ENCODE measurements around the gene CAV1.

The CAV1 gene

DNA sequence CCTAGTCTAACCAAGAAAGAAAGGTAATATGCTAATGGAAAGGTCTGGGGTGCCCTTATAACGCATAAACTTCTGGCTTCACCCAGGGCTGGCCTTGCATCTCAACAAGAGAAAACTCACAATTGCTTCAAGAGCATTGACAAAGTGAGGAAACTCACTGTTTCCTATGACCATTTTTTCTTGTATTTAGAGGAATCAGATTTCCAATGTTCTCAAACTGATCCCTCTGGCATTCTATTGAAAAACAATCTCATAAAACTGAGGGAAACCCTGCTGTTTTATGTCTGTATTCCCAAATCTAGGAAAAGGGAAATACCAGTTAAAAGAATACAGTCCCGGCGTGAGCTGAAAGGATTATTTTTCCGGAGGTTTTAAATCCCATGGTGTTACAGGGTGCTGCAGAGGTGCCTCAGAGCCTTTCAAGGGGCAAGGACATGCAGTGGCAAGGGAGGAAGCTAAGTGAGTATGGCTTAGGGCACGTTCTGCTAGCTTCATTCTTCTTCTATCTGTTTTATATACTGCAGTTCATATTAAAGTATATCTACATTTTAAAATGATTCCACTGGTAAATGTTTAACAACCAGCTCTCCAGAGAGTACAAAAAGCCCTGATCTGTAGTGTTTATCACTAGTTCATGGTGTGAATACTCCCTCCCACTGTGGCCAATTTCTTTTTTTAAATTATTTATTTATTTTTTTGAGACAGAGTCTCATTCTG is 68.7 kb downstream of the CAV1 start:
- Histone ChIP-seq H3K4me3 (ENCODE audit: low read depth, low read length) (no peak overlapping the region), H3K27ac (no peak overlapping the region), H3K36me3 (replicated peaks) (no peaks in the 10 kb centered on the region), H3K27me3 (replicated peaks) (no peaks in the 10 kb centered on the region)
- DNase-seq, result no peak
- TF ChIP-seq, protein P1, sequence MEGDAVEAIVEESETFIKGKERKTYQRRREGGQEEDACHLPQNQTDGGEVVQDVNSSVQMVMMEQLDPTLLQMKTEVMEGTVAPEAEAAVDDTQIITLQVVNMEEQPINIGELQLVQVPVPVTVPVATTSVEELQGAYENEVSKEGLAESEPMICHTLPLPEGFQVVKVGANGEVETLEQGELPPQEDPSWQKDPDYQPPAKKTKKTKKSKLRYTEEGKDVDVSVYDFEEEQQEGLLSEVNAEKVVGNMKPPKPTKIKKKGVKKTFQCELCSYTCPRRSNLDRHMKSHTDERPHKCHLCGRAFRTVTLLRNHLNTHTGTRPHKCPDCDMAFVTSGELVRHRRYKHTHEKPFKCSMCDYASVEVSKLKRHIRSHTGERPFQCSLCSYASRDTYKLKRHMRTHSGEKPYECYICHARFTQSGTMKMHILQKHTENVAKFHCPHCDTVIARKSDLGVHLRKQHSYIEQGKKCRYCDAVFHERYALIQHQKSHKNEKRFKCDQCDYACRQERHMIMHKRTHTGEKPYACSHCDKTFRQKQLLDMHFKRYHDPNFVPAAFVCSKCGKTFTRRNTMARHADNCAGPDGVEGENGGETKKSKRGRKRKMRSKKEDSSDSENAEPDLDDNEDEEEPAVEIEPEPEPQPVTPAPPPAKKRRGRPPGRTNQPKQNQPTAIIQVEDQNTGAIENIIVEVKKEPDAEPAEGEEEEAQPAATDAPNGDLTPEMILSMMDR (IDR thresholded peaks at IDR 0.05; ENCODE audit: low read depth, low read length, missing control alignments), result no peak
- in situ Hi-C loops (cut with HindIII; ENCODE audit: low pct_ligation_motif_present, low sequenced_read_pairs), result loop anchor here (25.0 kb wide), 1 partner anchor 331 kb away; no protein-coding TSS in a partner anchor

DNA sequence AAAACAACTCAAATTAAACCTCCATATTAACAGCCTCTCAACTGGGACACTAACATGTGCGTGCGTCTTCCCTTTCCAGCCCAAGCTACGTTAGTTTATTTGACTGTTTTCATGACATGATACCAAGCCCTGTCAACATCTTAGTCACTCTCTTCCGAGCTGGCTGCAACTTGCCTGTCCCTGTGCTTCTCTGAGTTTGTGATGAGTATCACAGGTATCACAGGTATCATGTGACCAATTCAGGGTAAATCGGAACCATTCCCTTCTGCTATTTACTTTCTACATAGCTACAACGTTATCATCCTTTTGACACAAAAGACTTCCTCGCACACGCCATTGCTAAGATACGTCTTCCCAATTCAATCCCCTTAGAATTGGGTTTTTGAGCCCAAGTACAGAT is 70.2 kb downstream of the CAV1 start:
- TF ChIP-seq, protein P1 (IDR thresholded peaks at IDR 0.05; ENCODE audit: low read depth, low read length, missing control alignments), result no peak
- no peak for DNase-seq
- in situ Hi-C loops (cut with HindIII; ENCODE audit: low pct_ligation_motif_present, low sequenced_read_pairs), result loop anchor here (25.0 kb wide), 1 partner anchor 333 kb away; no protein-coding TSS in a partner anchor
- H3K4me3 ChIP-seq (ENCODE audit: low read depth, low read length), result no peak overlapping the region
- no peaks in the 10 kb centered on the region for H3K36me3 ChIP-seq (replicated peaks)
- no peaks in the 10 kb centered on the region for H3K27me3 ChIP-seq (replicated peaks)
- H3K27ac ChIP-seq, result no peak overlapping the region

DNA sequence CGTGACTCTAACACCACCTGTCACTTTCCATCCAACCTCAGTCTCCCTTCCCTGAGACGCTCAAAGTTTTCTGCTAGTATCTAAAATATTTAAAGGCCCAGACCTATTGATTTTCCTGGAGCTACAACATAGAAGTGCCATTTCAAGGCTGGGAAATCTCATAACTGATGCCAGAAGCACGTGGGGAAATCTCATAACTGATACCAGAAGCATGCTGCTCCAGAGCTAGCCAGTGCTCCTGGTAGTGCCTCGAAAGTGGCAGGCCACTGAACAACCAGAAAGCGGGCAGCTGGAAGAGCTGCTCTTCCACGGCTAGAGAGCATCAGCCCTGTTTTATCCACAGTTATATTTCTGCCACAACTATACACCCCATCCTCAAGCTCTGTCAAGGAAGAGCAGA is 72.5 kb downstream of the CAV1 start:
- H3K36me3 ChIP-seq (replicated peaks), result no peaks in the 10 kb centered on the region
- in situ Hi-C loops (cut with HindIII; ENCODE audit: low pct_ligation_motif_present, low sequenced_read_pairs), result loop anchor here (25.0 kb wide), 1 partner anchor 335 kb away; no protein-coding TSS in a partner anchor
- no peak overlapping the region for H3K4me3 ChIP-seq (ENCODE audit: low read depth, low read length)
- H3K27me3 ChIP-seq (replicated peaks), result no peaks in the 10 kb centered on the region
- TF ChIP-seq, protein P1 (IDR thresholded peaks at IDR 0.05; ENCODE audit: low read depth, low read length, missing control alignments), result no peak
- H3K27ac ChIP-seq, result no peak overlapping the region
- no peak for DNase-seq

DNA sequence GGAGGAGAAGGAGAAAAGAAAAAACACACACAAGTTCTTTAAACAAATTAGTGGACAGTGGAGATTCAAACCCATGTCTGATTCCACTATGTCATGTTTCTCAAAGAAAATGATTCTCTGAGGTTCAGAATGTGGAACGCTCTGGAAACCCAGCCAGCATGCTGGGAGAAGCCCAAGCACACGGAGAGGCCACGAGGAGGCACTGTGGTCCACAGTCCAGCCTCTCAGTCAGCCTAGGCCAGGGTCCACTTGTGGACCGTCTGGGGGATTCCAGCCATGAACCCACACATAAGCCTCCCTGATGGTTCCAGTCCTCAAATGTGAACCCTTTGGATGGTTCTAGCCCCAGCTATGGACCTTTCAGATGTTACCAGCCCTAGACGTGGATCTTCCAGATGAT is 73.4 kb downstream of the CAV1 start:
- Histone ChIP-seq H3K36me3 (replicated peaks) (no peaks in the 10 kb centered on the region), H3K27ac (no peak overlapping the region), H3K4me3 (ENCODE audit: low read depth, low read length) (no peak overlapping the region), H3K27me3 (replicated peaks) (no peaks in the 10 kb centered on the region)
- no peak for DNase-seq
- in situ Hi-C loops (cut with HindIII; ENCODE audit: low pct_ligation_motif_present, low sequenced_read_pairs), result loop anchor here (25.0 kb wide), 1 partner anchor 336 kb away; no protein-coding TSS in a partner anchor
- TF ChIP-seq, protein P1 (IDR thresholded peaks at IDR 0.05; ENCODE audit: low read depth, low read length, missing control alignments), result peak; percentile 55

DNA sequence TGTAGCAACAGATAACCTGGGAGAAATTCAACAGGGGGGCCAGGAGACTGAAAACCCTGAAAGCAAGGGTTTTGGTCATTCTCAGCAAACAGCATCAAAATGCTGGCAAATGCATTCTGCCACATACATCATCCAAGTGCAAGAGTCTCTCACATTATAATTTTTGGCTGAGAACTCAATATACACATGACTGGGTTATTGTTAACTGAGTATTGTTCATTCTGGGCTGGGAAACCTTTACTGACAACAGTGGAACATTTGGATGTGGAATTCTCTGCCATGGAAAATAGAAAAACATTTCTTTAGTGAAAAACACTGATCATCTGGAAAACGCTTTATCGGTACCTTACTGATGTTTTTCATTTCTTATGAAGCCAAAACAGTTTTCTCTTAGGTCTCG is 74.0 kb downstream of the CAV1 start:
- H3K27ac ChIP-seq, result no peak overlapping the region
- no peaks in the 10 kb centered on the region for H3K36me3 ChIP-seq (replicated peaks)
- in situ Hi-C loops (cut with HindIII; ENCODE audit: low pct_ligation_motif_present, low sequenced_read_pairs), result loop anchor here (25.0 kb wide), 1 partner anchor 337 kb away; no protein-coding TSS in a partner anchor
- H3K27me3 ChIP-seq (replicated peaks), result no peaks in the 10 kb centered on the region
- H3K4me3 ChIP-seq (ENCODE audit: low read depth, low read length), result no peak overlapping the region
- TF ChIP-seq, protein P1 (IDR thresholded peaks at IDR 0.05; ENCODE audit: low read depth, low read length, missing control alignments), result no peak
- no peak for DNase-seq

Data from brain microvascular endothelial cell (primary cell).